Measurements from ENCODE around the gene SMCO2. TPM values are rescaled to one million over a fixed set of nuclear protein-coding genes. Genes with fewer than 3 reads are reported as not detected.

The SMCO2 gene
- total RNA-seq, 5 donors from 2014 or later (not counting 1 experiment from before 2014, with no cell fraction given) = not detected

DNA sequence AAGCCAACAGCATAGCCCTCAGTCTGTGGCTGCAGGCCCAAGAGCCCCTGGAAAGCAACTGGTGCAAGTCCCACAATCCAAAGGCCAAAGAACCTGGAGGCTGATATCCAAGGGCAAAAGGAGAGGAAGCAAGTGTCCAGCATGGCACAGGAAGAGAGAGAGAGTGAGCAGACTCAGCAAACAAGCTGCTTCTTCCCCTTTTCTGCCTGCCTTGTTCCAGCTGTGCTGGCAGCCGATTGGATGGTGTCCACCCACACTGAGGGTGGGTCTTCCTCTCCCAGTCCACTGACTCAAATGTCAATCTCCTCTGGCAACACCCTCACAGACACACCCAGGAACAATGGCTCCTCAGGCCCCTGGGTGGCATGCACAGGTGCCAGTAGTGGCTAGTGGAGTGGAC is 33.5 kb downstream of the SMCO2 start:
- H3K9me3 ChIP-seq = no peaks in the 10 kb centered on the region
- no peaks in the 10 kb centered on the region for H3K36me3 ChIP-seq (ENCODE audit: control insufficient read depth in 2 of 2, extremely low read depth in 1 of 2, insufficient read depth in 1 of 2, low read length in 1 of 2)
- Mint-ChIP-seq H3K27me3 (no peaks in the 10 kb centered on the region), H3K27ac (no peak overlapping the region), H3K36me3 (peaks cover 14% of the 10 kb centered on the region), H3K4me1 (no peaks in the 10 kb centered on the region), H3K9me3 (peaks cover 20 to 33% (median 22%) of the 10 kb centered on the region in 3 donors), H3K4me3 (no peak overlapping the region)
- H3K4me1 ChIP-seq (ENCODE audit: control insufficient read depth in 1 of 2, extremely low read depth in 1 of 2, insufficient read depth in 2 of 2, low read length in 2 of 2) = no peaks in the 10 kb centered on the region
- H3K27me3 ChIP-seq (replicated peaks in 1 of 2; ENCODE audit: control insufficient read depth in 2 of 2, extremely low read depth in 1 of 2, insufficient read depth in 2 of 2, low read length in 1 of 2) = peaks cover 0 to 3% of the 10 kb centered on the region in 2 experiments
- no peak overlapping the region for H3K27ac ChIP-seq (ENCODE audit: low read length)
- no peak overlapping the region for H3K4me3 ChIP-seq (ENCODE audit: control insufficient read depth in 1 of 2, extremely low read depth in 1 of 2, low read length in 1 of 2)
- DNase-seq = no peak
- ATAC-seq (replicated peaks in 1 of 4) = no peak
- POLR2A ChIA-PET = no interaction called here
- CTCF ChIA-PET = no interaction called here
- WGBS (ENCODE audit: insufficient coverage) = no CpG with 5 or more reads among the region's 1 CpG

DNA sequence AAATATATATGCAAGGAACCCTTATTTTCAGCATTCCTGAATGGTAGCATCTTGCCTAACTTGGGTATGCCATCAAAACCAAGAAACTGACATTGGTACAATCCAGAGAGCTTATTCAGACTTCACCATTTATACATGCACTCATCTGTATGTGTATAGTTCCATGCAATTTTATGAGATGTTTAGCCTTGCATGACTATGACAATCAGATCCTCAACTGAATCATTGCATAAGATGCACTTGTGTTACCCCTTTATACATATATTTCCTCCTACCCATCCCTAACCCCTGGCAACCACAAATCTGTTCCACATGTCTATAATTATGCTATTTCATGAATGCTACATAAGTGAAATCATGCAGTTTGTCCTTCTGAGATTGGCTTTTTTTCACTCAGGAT is 40.4 kb downstream of the SMCO2 start:
- Mint-ChIP-seq H3K27me3 (peaks cover 4 to 7% of the 10 kb centered on the region in 2 donors), H3K36me3 (no peaks in the 10 kb centered on the region), H3K4me3 (no peak overlapping the region), H3K9me3 (no peaks in the 10 kb centered on the region), H3K27ac (no peak overlapping the region), H3K4me1 (no peaks in the 10 kb centered on the region)
- Histone ChIP-seq H3K4me3 (ENCODE audit: control insufficient read depth in 1 of 2, extremely low read depth in 1 of 2, low read length in 1 of 2) (no peak overlapping the region), H3K9me3 (no peaks in the 10 kb centered on the region), H3K4me1 (ENCODE audit: control insufficient read depth in 1 of 2, extremely low read depth in 1 of 2, insufficient read depth in 2 of 2, low read length in 2 of 2) (no peaks in the 10 kb centered on the region), H3K27me3 (replicated peaks in 1 of 2; ENCODE audit: control insufficient read depth in 2 of 2, extremely low read depth in 1 of 2, insufficient read depth in 2 of 2, low read length in 1 of 2) (peaks cover 0 to 4% of the 10 kb centered on the region in 2 experiments), H3K36me3 (ENCODE audit: control insufficient read depth in 2 of 2, extremely low read depth in 1 of 2, insufficient read depth in 1 of 2, low read length in 1 of 2) (no peaks in the 10 kb centered on the region), H3K27ac (ENCODE audit: low read length) (no peak overlapping the region)
- CTCF ChIA-PET = no interaction called here
- ATAC-seq (replicated peaks in 1 of 4) = no peak
- DNase-seq = no peak
- POLR2A ChIA-PET = no interaction called here

DNA sequence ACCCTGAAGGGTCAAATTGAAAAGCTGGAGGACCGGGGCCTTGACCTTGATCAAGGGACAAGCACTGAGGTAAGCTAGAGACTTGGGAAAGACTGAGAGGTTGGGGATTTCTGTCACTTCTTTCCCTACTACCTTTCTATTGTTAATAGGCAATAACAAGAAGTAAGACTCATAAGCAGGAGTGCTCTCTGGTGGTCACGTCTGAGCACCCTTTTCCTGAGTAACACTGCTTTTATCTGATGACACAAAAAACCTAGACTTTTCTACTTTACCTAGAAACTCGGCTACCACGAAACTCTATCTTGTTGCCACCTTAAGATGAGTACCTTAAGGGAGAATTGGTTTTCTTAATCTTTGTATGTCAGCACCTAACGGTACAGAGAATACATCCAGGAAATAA is 41.9 kb downstream of the SMCO2 start:
- H3K27me3 ChIP-seq (replicated peaks in 1 of 2; ENCODE audit: control insufficient read depth in 2 of 2, extremely low read depth in 1 of 2, insufficient read depth in 2 of 2, low read length in 1 of 2) = peaks cover 0 to 4% of the 10 kb centered on the region in 2 experiments
- ChIA-PET POLR2A (interaction anchor here in 1 of 2 donors (0.6 kb wide), 1 partner anchor 13 kb away, joined by 6 read pairs; no protein-coding TSS in a partner anchor), CTCF (no interaction called here)
- Mint-ChIP-seq H3K27me3 (peaks cover 4 to 7% of the 10 kb centered on the region in 2 donors), H3K27ac (no peak overlapping the region), H3K36me3 (no peaks in the 10 kb centered on the region), H3K4me1 (no peaks in the 10 kb centered on the region), H3K9me3 (no peaks in the 10 kb centered on the region), H3K4me3 (no peak overlapping the region)
- H3K9me3 ChIP-seq = no peaks in the 10 kb centered on the region
- no peak for ATAC-seq (replicated peaks in 1 of 4)
- H3K4me1 ChIP-seq (ENCODE audit: control insufficient read depth in 1 of 2, extremely low read depth in 1 of 2, insufficient read depth in 2 of 2, low read length in 2 of 2) = no peaks in the 10 kb centered on the region
- DNase-seq = no peak
- no peak overlapping the region for H3K27ac ChIP-seq (ENCODE audit: low read length)
- no peak overlapping the region for H3K4me3 ChIP-seq (ENCODE audit: control insufficient read depth in 1 of 2, extremely low read depth in 1 of 2, low read length in 1 of 2)
- H3K36me3 ChIP-seq (ENCODE audit: control insufficient read depth in 2 of 2, extremely low read depth in 1 of 2, insufficient read depth in 1 of 2, low read length in 1 of 2) = no peaks in the 10 kb centered on the region
- no CpG with 5 or more reads among the region's 5 CpGs for WGBS (ENCODE audit: insufficient coverage)

DNA sequence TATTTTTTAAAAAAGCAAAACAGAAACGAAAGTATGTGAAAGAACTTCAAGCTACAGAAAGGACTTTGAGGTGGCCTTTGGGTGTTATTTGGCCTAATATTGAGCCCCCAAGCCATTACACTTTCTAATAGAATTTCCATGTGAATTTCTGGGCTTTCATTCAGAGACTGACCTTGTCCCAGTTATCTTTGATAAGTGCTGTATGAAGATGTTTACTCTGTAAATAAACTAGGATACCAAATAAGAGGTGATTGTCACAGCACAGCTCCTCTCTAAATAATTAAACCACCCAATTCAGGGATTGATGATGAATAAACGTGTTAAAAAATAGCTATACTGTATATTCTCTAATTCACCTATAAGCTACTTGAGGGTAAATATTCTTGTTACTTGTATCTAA is 44.7 kb downstream of the SMCO2 start:
- Mint-ChIP-seq H3K9me3 (no peaks in the 10 kb centered on the region), H3K36me3 (no peaks in the 10 kb centered on the region), H3K4me3 (no peak overlapping the region), H3K27me3 (peaks cover 4 to 7% of the 10 kb centered on the region in 2 donors), H3K4me1 (no peaks in the 10 kb centered on the region), H3K27ac (no peak overlapping the region)
- Histone ChIP-seq H3K4me1 (ENCODE audit: control insufficient read depth in 1 of 2, extremely low read depth in 1 of 2, insufficient read depth in 2 of 2, low read length in 2 of 2) (no peaks in the 10 kb centered on the region), H3K36me3 (ENCODE audit: control insufficient read depth in 2 of 2, extremely low read depth in 1 of 2, insufficient read depth in 1 of 2, low read length in 1 of 2) (no peaks in the 10 kb centered on the region), H3K27ac (ENCODE audit: low read length) (no peak overlapping the region), H3K9me3 (no peaks in the 10 kb centered on the region), H3K27me3 (replicated peaks in 1 of 2; ENCODE audit: control insufficient read depth in 2 of 2, extremely low read depth in 1 of 2, insufficient read depth in 2 of 2, low read length in 1 of 2) (peaks cover 0 to 4% of the 10 kb centered on the region in 2 experiments), H3K4me3 (ENCODE audit: control insufficient read depth in 1 of 2, extremely low read depth in 1 of 2, low read length in 1 of 2) (no peak overlapping the region)
- CTCF ChIA-PET = interaction anchor here in 1 of 2 donors (0.6 kb wide), 1 partner anchor 29 kb away, joined by 3 read pairs; no protein-coding TSS in a partner anchor
- ATAC-seq (replicated peaks in 1 of 4) = no peak
- no peak for DNase-seq
- no CpG with 5 or more reads among the region's 2 CpGs for WGBS (ENCODE audit: insufficient coverage)
- POLR2A ChIA-PET = no interaction called here

DNA sequence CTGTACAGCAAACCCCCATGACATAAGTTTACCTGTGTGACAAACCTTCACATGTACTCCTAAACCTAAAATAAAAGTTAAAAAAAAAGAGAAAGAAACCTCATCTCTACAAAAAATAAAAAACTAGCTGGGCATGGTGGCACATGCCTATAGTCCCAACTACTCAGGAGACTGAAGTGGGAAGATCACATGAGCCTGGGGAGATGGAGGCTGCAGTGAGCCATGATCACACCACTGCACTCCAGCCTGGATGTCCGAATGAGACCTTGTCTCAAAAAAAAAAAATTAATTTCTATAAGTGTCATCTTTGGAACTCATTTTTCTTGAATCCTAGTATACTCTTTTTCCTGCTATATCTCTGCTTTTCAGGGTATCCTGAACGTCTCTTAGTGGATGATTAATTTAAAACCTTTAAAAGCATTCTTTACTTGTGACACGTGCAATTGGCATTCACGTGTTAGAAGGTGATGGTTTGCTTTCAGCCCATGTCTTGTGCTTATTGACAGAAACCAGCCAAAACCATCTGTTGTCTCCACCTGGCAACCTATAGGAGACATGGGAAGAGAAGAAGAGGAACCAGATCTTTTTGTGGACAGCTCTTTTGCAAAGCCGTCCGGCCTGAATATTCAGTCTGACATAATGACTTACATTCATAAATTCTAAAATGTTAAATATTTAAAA is 46.9 kb downstream of the SMCO2 start:
- no peak overlapping the region for H3K27ac ChIP-seq (ENCODE audit: low read length)
- Mint-ChIP-seq H3K9me3 (peaks cover 0 to 4% (median 0%) of the 10 kb centered on the region in 3 donors), H3K4me1 (peaks cover 0 to 11% (median 0%) of the 10 kb centered on the region in 3 donors), H3K4me3 (no peak overlapping the region), H3K36me3 (no peaks in the 10 kb centered on the region), H3K27me3 (peaks cover 15 to 17% of the 10 kb centered on the region in 2 donors), H3K27ac (no peak overlapping the region)
- CTCF ChIA-PET = no interaction called here
- DNase-seq = no peak
- H3K27me3 ChIP-seq (replicated peaks in 1 of 2; ENCODE audit: control insufficient read depth in 2 of 2, extremely low read depth in 1 of 2, insufficient read depth in 2 of 2, low read length in 1 of 2) = peaks cover 0 to 8% of the 10 kb centered on the region in 2 experiments
- POLR2A ChIA-PET = no interaction called here
- no peak for ATAC-seq (replicated peaks in 1 of 4)
- H3K4me3 ChIP-seq (ENCODE audit: control insufficient read depth in 1 of 2, extremely low read depth in 1 of 2, low read length in 1 of 2) = no peak overlapping the region
- no peaks in the 10 kb centered on the region for H3K36me3 ChIP-seq (ENCODE audit: control insufficient read depth in 2 of 2, extremely low read depth in 1 of 2, insufficient read depth in 1 of 2, low read length in 1 of 2)
- H3K4me1 ChIP-seq (ENCODE audit: control insufficient read depth in 1 of 2, extremely low read depth in 1 of 2, insufficient read depth in 2 of 2, low read length in 2 of 2) = no peaks in the 10 kb centered on the region
- H3K9me3 ChIP-seq = no peaks in the 10 kb centered on the region
- no CpG with 5 or more reads among the region's 6 CpGs for WGBS (ENCODE audit: insufficient coverage)

DNA sequence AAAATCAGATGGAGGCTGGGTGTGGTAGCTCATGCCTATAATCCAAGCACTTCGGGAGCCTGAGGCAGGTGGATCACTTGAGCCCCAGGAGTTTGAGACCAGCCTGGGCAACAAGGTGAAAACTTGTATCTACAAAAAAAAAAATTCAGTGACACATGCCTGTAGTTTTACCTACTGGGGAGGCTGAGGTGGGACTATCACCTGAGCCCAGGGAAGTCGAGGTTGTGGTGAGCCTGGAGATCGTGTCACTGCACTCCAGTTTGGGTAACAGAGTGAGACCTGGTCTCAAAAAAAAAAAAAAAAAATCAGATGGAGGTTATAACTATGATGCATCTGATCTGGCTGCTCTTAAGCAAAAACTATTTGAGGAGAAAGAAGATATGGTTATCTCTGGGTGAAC is 50.9 kb downstream of the SMCO2 start:
- peaks cover 0 to 4% (median 0%) of the 10 kb centered on the region in 3 donors for H3K9me3 Mint-ChIP-seq

More for the DNA sequence above, 50.9 kb downstream of the SMCO2 start:
- Mint-ChIP-seq H3K27me3 (peaks cover 13 to 22% of the 10 kb centered on the region in 2 donors), H3K4me3 (no peak overlapping the region), H3K4me1 (peaks cover 9 to 20% (median 10%) of the 10 kb centered on the region in 3 donors), H3K36me3 (no peaks in the 10 kb centered on the region), H3K27ac (no peak overlapping the region)
- no peaks in the 10 kb centered on the region for H3K36me3 ChIP-seq (ENCODE audit: control insufficient read depth in 2 of 2, extremely low read depth in 1 of 2, insufficient read depth in 1 of 2, low read length in 1 of 2)
- no peaks in the 10 kb centered on the region for H3K9me3 ChIP-seq
- POLR2A ChIA-PET = interaction anchor here in 1 of 2 donors (0.7 kb wide), 1 partner anchor 958 kb away, joined by 3 read pairs; no protein-coding TSS in a partner anchor
- 81% methylated on average over 2 of the region's 3 CpGs for WGBS (ENCODE audit: insufficient coverage)
- no peak for ATAC-seq (replicated peaks in 1 of 4)
- H3K4me1 ChIP-seq (ENCODE audit: control insufficient read depth in 1 of 2, extremely low read depth in 1 of 2, insufficient read depth in 2 of 2, low read length in 2 of 2) = peaks cover 0 to 6% of the 10 kb centered on the region in 2 experiments
- no peak overlapping the region for H3K27ac ChIP-seq (ENCODE audit: low read length)
- CTCF ChIA-PET = interaction anchor here (0.7 to 0.8 kb wide), 2 partner anchors 59 to 87 kb away, joined by 4 to 5 read pairs; no protein-coding TSS in a partner anchor
- no peak for DNase-seq
- H3K27me3 ChIP-seq (replicated peaks in 1 of 2; ENCODE audit: control insufficient read depth in 2 of 2, extremely low read depth in 1 of 2, insufficient read depth in 2 of 2, low read length in 1 of 2) = peaks cover 0 to 4% of the 10 kb centered on the region in 2 experiments
- no peak overlapping the region for H3K4me3 ChIP-seq (ENCODE audit: control insufficient read depth in 1 of 2, extremely low read depth in 1 of 2, low read length in 1 of 2)
